WI38 (cell line): Measurements from ENCODE around the gene AGAP3.
A peak's percentile ranks its signal among the peaks of the same experiment; 100 is the strongest.

ENCODE experiments used
- H3K4me3 ChIP-seq: 2 replicates; pipeline ENCODE4 v1.5.1; 2011; ENCODE audit warnings: low read depth, mild to moderate bottlenecking, control low read depth, low read length
- TF ChIP-seq, protein P1 (sequence below): IDR thresholded peaks from 2 replicates; pipeline ENCODE4 v1.5.1; 2012; ENCODE audit warnings: low read depth, mild to moderate bottlenecking, control low read depth, low read length

AGAP3 gene

DNA sequence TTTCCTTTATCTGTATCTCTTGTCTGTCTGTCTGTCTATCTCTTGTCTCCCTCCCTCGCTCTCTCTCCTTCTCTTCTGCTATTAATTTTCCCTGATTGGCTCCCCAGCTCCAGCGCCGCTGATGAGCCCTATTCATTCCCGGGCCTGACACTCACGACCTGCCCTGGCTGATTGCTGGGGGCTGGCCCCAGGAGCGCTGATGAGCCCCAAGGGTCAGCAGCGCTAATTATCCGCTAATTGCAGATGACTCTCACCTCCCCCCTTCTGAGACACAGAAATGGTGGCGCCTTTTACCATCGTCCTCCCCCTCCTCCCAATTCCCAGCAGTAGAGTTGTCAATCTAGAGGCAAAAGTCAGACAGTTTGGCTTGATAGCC is 82.5 kb downstream of the AGAP3 start:
- TF ChIP-seq, protein P1, sequence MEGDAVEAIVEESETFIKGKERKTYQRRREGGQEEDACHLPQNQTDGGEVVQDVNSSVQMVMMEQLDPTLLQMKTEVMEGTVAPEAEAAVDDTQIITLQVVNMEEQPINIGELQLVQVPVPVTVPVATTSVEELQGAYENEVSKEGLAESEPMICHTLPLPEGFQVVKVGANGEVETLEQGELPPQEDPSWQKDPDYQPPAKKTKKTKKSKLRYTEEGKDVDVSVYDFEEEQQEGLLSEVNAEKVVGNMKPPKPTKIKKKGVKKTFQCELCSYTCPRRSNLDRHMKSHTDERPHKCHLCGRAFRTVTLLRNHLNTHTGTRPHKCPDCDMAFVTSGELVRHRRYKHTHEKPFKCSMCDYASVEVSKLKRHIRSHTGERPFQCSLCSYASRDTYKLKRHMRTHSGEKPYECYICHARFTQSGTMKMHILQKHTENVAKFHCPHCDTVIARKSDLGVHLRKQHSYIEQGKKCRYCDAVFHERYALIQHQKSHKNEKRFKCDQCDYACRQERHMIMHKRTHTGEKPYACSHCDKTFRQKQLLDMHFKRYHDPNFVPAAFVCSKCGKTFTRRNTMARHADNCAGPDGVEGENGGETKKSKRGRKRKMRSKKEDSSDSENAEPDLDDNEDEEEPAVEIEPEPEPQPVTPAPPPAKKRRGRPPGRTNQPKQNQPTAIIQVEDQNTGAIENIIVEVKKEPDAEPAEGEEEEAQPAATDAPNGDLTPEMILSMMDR, result no peak
- H3K4me3 ChIP-seq, result no peak overlapping the region

DNA sequence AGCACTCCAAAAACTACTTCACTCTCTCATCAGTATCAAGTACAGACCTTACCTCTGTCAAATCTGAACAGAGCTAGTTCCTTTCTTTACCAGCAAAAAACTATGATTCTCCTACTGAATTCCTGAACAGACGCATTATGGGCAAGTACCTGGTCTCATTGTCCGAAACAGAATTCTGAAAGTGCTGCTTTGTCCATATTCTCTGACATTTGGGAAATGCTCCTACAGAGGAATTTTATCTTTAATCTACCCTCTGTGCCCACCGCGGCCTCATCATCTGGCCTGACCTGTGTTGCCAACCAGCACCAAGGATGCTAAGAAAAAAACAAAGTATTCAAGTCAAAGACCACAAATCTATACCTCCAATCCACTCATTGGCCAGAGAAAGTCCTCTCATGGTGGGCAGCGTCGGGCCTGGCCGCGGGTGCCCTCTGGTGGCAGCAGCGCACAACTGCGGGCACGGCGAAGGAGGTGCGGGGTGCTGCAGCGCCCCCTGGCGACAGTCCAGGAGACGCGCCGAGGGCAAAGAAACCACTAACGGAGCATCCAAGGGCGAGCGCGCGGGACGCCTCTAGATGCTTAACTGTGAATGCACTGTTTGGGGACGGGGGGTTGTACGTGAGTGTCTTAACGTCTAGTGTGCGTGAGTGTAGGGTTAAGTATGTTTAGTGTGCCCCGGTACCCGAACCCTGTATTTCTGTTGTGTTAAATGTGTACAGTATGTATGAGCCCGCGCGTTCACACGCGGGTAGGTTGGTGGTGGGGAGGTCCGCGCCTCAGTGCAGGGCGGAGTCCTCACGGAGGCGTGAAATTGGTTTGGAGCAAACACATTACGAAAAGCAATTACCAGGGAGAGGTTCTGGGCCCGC is 86.2 kb downstream of the AGAP3 start:
- TF ChIP-seq, protein P1, result peak; percentile 100
- H3K4me3 ChIP-seq, result no peak overlapping the region

DNA sequence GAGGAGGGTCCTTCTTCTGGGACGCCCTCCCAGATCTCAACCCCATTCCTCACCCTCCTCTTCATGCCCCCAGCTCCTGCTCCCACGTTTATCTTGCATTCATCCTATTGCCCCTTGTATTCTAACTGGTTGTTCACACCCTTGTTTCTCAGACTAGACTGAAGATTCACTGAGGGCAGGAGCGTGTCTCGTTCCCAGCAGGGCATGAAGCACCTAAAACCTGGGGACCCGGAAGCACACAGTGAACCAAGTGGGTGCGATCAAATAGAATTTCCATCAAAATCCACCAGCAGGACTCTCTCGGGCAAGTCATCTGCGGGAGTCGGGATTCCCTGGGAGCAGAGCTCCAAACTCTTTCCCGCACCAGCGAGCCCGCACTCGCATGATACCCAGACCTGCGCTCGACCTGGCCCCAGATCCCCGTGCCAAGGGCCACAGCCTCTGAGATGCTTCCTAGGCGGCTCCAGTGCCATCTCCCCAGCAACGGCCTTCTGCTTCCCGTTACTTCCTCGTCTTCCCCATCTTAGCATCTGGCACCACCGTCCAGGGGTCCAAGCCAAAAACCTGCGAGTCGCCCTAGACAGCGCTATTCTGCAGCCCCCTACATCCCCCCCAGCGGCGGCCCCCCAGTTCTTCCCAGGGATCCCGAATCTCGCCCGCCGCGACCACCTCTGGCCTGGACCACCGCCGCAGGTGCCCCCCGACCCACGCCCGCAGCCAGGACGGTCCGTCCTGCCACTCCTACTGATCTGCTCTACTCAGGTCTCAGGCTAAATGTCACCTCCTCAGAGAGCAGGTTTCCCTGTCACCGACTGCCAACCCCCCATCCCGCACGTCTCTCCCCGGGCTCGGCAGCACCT is 87.3 kb downstream of the AGAP3 start:
- TF ChIP-seq, protein P1, result no peak
- H3K4me3 ChIP-seq, result no peak overlapping the region

DNA sequence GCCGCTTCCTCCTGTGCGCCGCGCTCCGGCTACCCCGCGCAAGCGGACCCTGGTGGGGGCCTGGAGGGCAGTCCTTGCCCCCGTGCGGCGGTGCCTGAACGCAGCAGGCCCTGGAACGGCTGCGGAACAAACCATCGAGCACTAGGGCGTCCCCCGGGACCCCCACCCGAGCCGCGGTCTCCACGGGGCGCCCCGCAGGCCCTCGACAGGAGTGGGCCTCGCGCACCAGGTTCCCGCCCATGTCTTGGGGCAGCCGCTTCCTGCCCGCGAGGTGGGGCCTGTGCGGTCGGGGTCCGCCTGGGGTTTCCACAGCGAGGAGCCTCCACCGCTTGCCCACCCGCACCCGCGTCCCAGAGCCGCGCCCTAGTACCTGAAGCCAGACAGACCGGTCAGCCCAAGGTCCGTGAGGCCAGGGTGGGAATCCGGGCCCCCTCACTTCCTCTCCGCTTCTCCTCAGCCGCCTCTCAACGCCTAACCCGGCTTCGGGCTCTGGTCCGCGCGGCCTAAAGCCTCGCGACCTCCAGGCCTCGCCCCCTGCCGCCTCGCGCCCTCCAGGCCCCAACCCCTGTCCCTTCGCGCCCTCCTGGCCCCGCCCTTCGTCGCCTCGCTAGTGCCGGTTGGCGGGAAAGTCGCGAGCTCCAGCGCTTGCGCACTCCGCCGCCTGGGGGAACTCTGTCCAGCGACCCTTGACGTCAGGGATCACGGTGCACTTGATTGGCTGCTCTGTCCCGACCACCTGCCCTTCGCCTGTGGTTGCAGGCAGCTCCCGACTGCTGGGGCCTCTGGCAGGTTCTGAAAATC is 88.2 kb downstream of the AGAP3 start:
- TF ChIP-seq, protein P1, result no peak

DNA sequence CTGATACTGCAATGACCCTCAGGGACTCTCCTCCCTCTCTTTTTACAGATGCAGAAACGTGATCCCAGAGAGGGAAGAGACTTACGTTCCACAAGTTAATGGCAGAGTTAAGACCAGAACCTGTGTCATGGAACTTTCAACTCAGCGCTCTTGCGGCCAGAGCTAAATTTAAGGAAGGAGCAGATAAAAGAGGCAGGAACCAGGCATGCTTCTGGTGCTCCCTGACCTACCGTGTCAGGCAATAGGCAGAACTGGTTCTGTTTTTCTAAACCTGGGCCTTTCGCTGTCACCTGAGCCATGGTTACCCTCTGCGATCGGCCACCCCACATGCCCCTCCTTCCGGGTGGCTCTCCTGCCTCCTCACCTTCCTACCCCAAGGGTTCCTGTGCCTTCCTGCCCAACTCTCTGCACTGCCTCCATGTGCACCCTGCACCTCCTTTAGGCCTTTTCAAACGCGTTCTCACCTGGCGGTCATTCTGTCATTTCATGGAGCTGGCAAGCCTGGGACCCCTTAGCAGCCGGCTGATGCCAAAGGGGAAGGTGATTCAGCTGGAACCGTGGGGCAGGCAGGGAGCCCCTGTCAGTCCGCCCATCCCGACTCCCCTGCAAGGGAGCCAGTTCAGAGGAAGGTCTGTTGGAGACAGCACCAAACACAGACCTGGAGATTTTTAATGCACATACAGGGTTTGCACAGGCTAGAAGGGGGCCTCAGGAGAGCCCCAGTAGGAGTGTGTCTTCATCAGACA is 88.9 kb downstream of the AGAP3 start:
- H3K4me3 ChIP-seq, result no peak overlapping the region
- TF ChIP-seq, protein P1, result no peak

More for the DNA sequence above, 88.2 kb downstream of the AGAP3 start:
- no peak overlapping the region for H3K4me3 ChIP-seq

DNA sequence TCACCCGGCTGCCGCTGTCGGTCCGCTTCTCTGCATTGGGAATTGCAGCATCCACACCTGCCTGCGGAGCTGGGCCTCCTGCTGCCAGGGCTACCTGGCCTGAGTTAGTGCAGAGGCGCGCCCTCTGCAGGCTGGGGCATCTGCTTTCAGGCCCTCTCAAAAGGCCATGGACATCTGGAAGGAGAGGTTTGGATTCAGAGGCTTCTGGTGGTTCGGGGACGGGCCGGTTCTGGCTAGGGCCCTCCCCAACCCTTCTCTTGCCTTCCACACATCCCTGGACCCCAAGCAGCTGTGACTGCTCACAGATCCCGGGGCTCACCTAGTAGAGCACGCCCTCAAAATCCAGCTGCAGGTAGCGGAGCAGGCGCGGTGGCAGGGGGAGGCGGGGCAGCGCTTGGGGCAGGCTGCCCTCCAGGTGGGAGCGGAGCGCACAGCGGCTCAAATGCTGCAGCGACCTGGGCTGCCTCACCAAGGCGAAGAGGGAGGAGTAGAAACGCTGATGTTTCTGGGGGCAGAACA is 89.6 kb downstream of the AGAP3 start:
- TF ChIP-seq, protein P1, result no peak
- H3K4me3 ChIP-seq, result no peak overlapping the region
